Measurements from ENCODE around the gene PIK3R2.

DNA sequence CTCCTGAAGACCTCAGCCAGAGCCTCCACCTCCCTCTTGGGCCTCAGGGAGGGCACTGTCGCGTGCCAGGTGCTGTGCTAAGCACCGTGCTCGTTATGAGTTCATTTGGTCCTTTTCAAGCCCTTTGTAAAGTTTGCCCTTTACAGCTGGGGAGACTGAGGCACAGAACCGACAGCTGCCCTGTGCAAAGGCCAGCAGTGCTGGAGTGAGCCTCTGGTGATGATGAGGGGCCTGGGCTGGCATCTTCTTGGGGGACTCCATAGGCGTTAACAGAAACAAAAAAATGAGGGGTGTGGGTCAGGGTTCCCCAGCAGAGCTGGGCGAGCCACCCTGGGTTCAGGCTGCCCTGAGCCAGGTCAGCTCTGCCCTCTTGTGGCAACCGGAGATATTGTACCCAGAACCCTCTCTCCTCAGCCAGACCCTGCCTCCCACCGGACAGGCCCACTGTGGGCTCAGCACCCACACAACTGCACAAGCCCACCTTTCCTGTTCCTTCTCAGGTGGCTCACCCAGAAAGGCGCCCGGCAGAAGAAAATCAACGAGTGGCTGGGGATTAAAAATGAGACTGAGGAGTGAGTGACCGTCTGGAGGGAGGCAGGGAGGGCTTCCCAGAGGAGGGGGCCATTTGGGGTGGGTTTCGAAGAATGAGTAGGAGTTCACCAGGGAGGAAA lies 15.1 kb downstream of the PIK3R2 start:
- TF ChIP-seq, protein P1, sequence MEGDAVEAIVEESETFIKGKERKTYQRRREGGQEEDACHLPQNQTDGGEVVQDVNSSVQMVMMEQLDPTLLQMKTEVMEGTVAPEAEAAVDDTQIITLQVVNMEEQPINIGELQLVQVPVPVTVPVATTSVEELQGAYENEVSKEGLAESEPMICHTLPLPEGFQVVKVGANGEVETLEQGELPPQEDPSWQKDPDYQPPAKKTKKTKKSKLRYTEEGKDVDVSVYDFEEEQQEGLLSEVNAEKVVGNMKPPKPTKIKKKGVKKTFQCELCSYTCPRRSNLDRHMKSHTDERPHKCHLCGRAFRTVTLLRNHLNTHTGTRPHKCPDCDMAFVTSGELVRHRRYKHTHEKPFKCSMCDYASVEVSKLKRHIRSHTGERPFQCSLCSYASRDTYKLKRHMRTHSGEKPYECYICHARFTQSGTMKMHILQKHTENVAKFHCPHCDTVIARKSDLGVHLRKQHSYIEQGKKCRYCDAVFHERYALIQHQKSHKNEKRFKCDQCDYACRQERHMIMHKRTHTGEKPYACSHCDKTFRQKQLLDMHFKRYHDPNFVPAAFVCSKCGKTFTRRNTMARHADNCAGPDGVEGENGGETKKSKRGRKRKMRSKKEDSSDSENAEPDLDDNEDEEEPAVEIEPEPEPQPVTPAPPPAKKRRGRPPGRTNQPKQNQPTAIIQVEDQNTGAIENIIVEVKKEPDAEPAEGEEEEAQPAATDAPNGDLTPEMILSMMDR (IDR thresholded peaks at IDR 0.05) = peak; percentile 68 to 80 (median 74)
- no peak for TF ChIP-seq POLR2A (IDR thresholded peaks at IDR 0.05)

Data from Peyer's patch (tissue), 4 donors.